Esophagus squamous epithelium (tissue), 5 donors: Measurements from ENCODE around the gene DISP2. TPM values are rescaled to one million over a fixed set of nuclear protein-coding genes. Genes with fewer than 3 reads are reported as not detected.

ENCODE experiments used
- DNase-seq: peaks from one replicate; lab custom pipeline; 2025; lab: John Stamatoyannopoulos, UW
- H3K27ac ChIP-seq, 4 donors: fragments of 200-600 bp; sonication (generic); one replicate each; pipeline ENCODE4 v1.5.1; 2016 to 2019; ENCODE audit warnings: mild to moderate bottlenecking in 1 of 4
- H3K27me3 ChIP-seq, 4 donors: fragments of 200-600 bp; sonication (generic); 1 replicate in 3 of 4; 2 replicates in 1 of 4; pipeline versions ENCODE4 v1.5.1 to v1.6.0; 2017 to 2021; ENCODE audit warnings: antibody characterized with exemption in 1 of 4
- H3K36me3 ChIP-seq, 3 donors: fragments of 200-600 bp; sonication (generic); one replicate each; pipeline ENCODE4 v1.5.1; 2016 to 2019
- H3K4me1 ChIP-seq, 3 donors: fragments of 200-600 bp; sonication (generic); one replicate each; pipeline ENCODE4 v1.5.1; 2017 to 2019
- H3K4me3 ChIP-seq, 4 donors: fragments of 200-600 bp; sonication (generic); 1 replicate in 3 of 4; 2 replicates in 1 of 4; pipeline ENCODE4 v1.5.1; 2016 to 2019; ENCODE audit warnings: mild to moderate bottlenecking in 2 of 4, moderate library complexity in 1 of 4
- H3K9me3 ChIP-seq, 3 donors: fragments of 200-600 bp; sonication (generic); one replicate each; pipeline ENCODE4 v1.5.1; 2016 to 2019
- CTCF ChIP-seq, 6 experiments: fragments of 450-650 bp in 4 of 6; fragments of 200-600 bp in 2 of 6; sonication (generic) in 2 of 6; IDR thresholded peaks; one replicate each; pipeline ENCODE4 v1.5.1; 2016 to 2019; ENCODE audit warnings: antibody characterized with exemption in 6 of 6, mild to moderate bottlenecking in 4 of 6, moderate library complexity in 4 of 6
- POLR2A ChIP-seq, 4 donors: fragments of 450-650 bp; IDR thresholded peaks; one replicate each; pipeline ENCODE4 v1.6.1; 2017; ENCODE audit warnings: antibody characterized with exemption in 4 of 4, mild to moderate bottlenecking in 4 of 4, moderate library complexity in 3 of 4
- WGBS, 2 donors: methylation state at CpG; one replicate each; pipeline ENCODE4 v1.1.5; 2018; 5-methylcytosine and 5-hydroxymethylcytosine counted together
- intact Hi-C: fragments of 100-400 bp; cut with DNase I; formaldehyde crosslinking; loops from one replicate; pipeline ENCODE4 v1.15.0; 2022
- total RNA-seq, 4 donors: library from RNA; depleted of rRNA; stranded (reverse); fragments of >200 nt; gene quantifications; one replicate each; pipeline ENCODE4 v1.1.0, GENCODE V29; 2016
- donor health status: DM: yes; HTN: yes; CAD: no.

DISP2 gene
- total RNA-seq, 4 donors from 2014 or later, result under 0.01 TPM; not detected in 2

- peaks cover 0 to 64% (median 15%) of the 10 kb centered on the region in 3 donors for H3K36me3 ChIP-seq
- TF ChIP-seq POLR2A (IDR thresholded peaks at IDR 0.05) (no peak), CTCF (IDR thresholded peaks at IDR 0.05) (no peak)
- no peak overlapping the region for H3K4me3 ChIP-seq
- no peak for DNase-seq
- no peaks in the 10 kb centered on the region for H3K27me3 ChIP-seq
- WGBS, 2 donors, result 89 to 92% methylated on average over 8 to 10 of the region's 10 CpGs
- H3K9me3 ChIP-seq, result no peaks in the 10 kb centered on the region
- peaks cover 11 to 24% (median 18%) of the 10 kb centered on the region in 3 donors for H3K4me1 ChIP-seq
- intact Hi-C loops, result loop anchor here (10.0 kb wide), 1 partner anchor 53 kb away; no protein-coding TSS in a partner anchor
- H3K27ac ChIP-seq, result no peak overlapping the region
Observed at GRCh38 chr15:40418126-40418525, 60.1 kb downstream of the DISP2 start.

GRCh38 chr15:40420071-40420713 lies 62.2 kb downstream of the DISP2 start:
- Histone ChIP-seq H3K36me3 (peaks cover 0 to 43% (median 8%) of the 10 kb centered on the region in 3 donors), H3K27me3 (no peaks in the 10 kb centered on the region), H3K4me3 (no peak overlapping the region), H3K9me3 (no peaks in the 10 kb centered on the region), H3K27ac (no peak overlapping the region), H3K4me1 (peaks cover 11 to 24% (median 18%) of the 10 kb centered on the region in 3 donors)
- 75 to 76% methylated on average over 4 to 9 of the region's 11 CpGs for WGBS, 2 donors
- intact Hi-C loops, result loop anchor here (5.0 kb wide), 1 partner anchor 138 kb away; the partner anchor contains the start of gene ANKRD63
- DNase-seq, result no peak
- TF ChIP-seq POLR2A (IDR thresholded peaks at IDR 0.05), result no peak
- no peak for TF ChIP-seq CTCF (IDR thresholded peaks at IDR 0.05)

GRCh38 chr15:40420793-40421192 lies 62.8 kb downstream of the DISP2 start:
- intact Hi-C loops, result loop anchor here (5.0 kb wide), 1 partner anchor 138 kb away; the partner anchor contains the start of gene ANKRD63
- H3K27ac ChIP-seq, result no peak overlapping the region
- H3K27me3 ChIP-seq, result no peaks in the 10 kb centered on the region
- TF ChIP-seq POLR2A (IDR thresholded peaks at IDR 0.05) (no peak), CTCF (IDR thresholded peaks at IDR 0.05) (no peak)
- H3K4me3 ChIP-seq, result no peak overlapping the region
- 34 to 53% methylated on average over 2 of the region's 3 CpGs for WGBS, 2 donors
- no peaks in the 10 kb centered on the region for H3K9me3 ChIP-seq
- peaks cover 11 to 24% (median 18%) of the 10 kb centered on the region in 3 donors for H3K4me1 ChIP-seq
- DNase-seq, result no peak
- peaks cover 0 to 37% (median 3%) of the 10 kb centered on the region in 3 donors for H3K36me3 ChIP-seq

- no peaks in the 10 kb centered on the region for H3K27me3 ChIP-seq
- TF ChIP-seq CTCF (IDR thresholded peaks at IDR 0.05) (peak; percentile 68 to 98 (median 92)), POLR2A (IDR thresholded peaks at IDR 0.05) (no peak)
- peaks cover 11 to 24% (median 18%) of the 10 kb centered on the region in 3 donors for H3K4me1 ChIP-seq
- no peaks in the 10 kb centered on the region for H3K9me3 ChIP-seq
- peaks cover 0 to 30% (median 0%) of the 10 kb centered on the region in 3 donors for H3K36me3 ChIP-seq
- no peak for DNase-seq
- H3K4me3 ChIP-seq, result peak overlapping the region in 1 of 4 donors; percentile 37
- WGBS, 2 donors, result 13 to 24% methylated on average over 10 to 14 of the region's 31 CpGs
- H3K27ac ChIP-seq, result no peak overlapping the region
- intact Hi-C loops, result loop anchor here (5.0 kb wide), 1 partner anchor 139 kb away; the partner anchor contains the start of gene ANKRD63
Observed at GRCh38 chr15:40421246-40422157, 63.5 kb downstream of the DISP2 start.
